Measurements from ENCODE around the gene EIF3B.

DNA sequence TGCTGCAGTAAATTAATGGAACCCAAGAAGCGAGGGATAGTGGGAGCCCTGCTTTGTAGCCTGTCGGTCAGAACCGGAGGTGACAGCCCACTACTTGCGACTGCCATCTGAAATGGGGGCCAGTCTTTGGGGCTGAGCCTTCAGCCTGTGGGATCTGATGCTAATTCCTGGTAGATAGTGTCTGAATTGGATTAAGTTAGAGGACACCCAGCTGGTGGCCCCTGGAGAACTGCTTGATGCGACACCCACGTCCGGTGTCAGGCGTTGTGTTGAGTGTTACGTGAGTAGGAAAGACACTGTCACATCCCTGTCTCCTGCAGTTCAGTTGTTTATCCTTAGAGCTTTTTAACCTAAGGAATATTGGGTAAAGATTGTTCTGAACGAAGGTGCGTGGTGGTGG, 5.0 kb downstream of the EIF3B start:
- TF ChIP-seq RAD21 (IDR thresholded peaks at IDR 0.05; ENCODE audit: low read length) (no peak), MAZ (IDR thresholded peaks at IDR 0.05; ENCODE audit: borderline replicate concordance, low read depth, low read length) (no peak), RCOR1 (IDR thresholded peaks at IDR 0.05; ENCODE audit: insufficient replicate concordance, low read length) (no peak), CEBPB (IDR thresholded peaks at IDR 0.05; ENCODE audit: low read depth, low read length) (no peak), POLR2A (IDR thresholded peaks at IDR 0.05; ENCODE audit: low read depth, low read length) (no peak), MAFK (IDR thresholded peaks at IDR 0.05; ENCODE audit: low read depth, low read length) (no peak)
- TF ChIP-seq, protein P1, sequence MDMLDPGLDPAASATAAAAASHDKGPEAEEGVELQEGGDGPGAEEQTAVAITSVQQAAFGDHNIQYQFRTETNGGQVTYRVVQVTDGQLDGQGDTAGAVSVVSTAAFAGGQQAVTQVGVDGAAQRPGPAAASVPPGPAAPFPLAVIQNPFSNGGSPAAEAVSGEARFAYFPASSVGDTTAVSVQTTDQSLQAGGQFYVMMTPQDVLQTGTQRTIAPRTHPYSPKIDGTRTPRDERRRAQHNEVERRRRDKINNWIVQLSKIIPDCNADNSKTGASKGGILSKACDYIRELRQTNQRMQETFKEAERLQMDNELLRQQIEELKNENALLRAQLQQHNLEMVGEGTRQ (IDR thresholded peaks at IDR 0.05; ENCODE audit: low read depth, low read length): no peak
- TF ChIP-seq, protein P2, sequence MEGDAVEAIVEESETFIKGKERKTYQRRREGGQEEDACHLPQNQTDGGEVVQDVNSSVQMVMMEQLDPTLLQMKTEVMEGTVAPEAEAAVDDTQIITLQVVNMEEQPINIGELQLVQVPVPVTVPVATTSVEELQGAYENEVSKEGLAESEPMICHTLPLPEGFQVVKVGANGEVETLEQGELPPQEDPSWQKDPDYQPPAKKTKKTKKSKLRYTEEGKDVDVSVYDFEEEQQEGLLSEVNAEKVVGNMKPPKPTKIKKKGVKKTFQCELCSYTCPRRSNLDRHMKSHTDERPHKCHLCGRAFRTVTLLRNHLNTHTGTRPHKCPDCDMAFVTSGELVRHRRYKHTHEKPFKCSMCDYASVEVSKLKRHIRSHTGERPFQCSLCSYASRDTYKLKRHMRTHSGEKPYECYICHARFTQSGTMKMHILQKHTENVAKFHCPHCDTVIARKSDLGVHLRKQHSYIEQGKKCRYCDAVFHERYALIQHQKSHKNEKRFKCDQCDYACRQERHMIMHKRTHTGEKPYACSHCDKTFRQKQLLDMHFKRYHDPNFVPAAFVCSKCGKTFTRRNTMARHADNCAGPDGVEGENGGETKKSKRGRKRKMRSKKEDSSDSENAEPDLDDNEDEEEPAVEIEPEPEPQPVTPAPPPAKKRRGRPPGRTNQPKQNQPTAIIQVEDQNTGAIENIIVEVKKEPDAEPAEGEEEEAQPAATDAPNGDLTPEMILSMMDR (conservative IDR thresholded peaks at IDR 0.05; ENCODE audit: low read depth, low read length): no peak
